ENCODE data around the gene CEBPE.
A peak's percentile ranks its signal among the peaks of the same experiment; 100 is the strongest.

Gene CEBPE

DNA sequence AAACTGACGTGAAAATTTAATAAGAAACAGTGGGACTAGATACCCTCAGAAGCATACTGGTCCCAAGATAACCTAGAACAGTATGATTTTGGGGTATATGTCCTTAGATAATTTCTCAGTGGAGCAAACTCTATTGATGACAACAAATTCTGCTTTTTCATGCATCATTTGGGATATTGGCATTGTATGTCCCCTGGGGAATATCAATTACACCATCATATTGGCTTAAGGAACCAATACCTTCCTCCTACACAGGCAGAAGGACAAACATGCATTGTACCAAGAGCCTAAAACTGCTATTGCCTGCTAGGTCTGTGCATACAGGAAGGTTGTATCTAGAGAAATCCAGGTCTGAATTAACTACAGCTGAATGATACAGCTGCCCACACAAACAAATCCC lies 44.1 kb downstream of the CEBPE start:
- no peak for DNase-seq

DNA sequence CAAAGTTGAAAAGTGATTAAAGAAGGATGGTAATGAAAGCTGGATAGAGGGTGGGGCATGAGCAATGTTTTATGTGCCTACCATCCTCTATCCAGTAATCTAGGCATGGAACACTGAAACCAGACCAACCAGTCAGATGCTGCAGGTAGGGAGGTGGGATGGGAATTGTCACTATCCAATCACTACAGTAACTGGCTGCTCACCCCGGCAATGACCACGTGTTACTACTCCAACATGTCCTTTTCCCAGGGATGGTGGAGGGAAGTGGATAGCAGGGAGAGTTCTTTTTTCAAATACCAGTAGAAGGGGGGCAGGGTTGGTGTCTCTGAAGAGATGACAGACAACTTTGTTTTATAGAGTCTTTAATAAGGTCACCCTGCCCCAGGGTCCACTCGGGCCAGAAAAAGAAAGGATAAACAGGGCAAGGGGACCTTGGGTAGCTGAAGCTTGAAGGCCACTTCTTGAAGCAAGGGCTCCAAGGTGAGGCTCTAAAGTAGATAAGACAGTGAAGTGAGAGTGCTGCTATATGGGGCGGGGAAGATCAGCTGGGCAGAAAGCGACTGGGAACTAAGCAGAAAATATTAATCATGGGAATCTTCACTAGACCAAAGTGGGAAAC lies 47.0 kb downstream of the CEBPE start:
- no peak for DNase-seq

DNA sequence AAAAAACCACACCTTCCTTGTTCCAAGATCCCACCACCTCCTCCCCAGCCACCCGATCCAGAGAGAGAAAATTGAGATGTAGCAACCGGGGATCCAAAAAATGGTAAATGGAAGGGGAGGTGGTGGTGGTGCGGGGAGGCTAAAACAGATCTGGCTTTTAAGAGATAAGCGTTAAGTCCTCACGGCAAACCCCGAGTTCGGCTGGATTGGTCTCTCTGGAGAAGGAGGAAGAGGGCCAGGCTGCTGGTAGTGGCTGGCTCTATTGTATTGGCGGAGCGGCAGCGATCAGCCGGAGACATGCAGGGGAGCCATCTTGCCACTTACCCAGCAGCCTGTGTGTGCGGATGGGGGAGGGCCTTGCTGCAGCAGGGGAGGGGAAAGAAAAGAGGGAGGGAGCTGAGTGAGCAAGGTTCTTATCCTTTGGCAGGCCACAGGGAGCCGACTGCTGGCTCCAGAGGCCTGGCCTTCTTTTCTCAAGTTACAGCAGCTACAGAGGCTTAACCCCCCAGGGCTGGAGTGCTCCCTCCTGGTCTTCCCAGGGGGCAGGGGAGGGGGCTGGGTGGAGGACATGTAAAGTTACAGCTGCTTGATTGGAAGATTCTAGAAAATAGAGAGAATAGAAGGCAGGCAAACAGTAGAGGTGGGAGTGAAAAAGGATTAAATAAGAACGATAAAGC lies 47.7 kb downstream of the CEBPE start:
- DNase-seq, result peak; percentile 71 to 72

DNA sequence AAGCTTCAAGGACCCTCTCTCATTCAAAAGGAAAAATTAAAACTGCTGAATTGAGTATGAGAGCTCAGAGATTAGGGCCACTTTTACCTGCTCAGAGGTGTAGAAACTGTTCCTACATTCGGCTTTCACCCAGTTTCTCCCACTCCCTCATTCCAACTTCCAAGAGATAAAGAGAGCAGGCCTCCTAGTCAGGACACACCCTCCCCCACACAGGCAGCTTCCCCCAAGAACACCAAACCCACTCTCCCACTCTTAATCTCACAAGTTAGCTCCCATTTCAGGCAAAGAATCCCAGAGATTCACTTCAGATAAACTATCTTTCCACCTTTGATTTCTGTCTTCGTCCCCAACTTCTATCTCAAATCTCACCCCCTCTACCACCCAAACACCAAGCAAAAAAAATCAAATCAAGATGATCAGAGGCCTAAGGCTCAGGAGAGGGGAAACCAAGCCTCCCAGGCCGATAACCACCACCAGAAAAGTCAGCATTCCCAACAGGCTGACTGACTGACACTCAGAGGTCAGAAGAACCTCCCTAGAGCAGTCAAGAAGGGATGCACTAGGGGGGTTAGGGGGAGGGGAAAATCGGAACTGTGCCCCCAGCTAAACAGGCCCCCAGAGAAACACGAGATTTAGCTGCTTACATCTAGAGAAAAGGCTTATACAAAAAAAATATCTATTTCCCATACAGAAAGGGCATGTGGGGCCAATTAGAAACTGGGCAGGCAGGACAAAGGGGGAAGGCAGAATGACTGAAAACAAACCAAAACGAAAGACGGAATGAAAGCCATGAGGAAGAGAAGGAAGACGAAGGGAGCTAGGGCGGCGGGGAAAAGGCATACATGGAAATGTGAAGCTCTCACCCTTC lies 48.6 kb downstream of the CEBPE start:
- DNase-seq, result peak in 1 of 2 donors; percentile 17

DNA sequence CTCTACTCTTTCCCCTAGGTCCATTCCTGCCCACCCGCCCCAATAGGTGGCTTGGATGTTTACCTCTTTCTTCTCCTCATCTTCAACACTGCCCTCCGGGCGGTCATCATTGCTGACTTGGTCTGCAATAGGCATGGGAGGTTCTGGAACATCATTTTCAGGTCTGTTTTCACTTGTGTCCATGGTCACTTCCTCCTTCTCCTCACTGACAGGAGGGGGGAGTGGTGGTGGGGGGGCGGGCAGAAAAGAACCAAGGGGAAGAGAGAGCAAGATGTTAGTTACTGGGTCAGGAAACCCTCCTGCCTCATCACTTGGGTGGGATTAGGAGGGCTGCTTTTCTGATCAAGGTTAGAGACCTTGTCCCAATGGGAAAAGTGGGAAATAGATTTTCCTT lies 49.6 kb downstream of the CEBPE start:
- DNase-seq, result no peak

DNA sequence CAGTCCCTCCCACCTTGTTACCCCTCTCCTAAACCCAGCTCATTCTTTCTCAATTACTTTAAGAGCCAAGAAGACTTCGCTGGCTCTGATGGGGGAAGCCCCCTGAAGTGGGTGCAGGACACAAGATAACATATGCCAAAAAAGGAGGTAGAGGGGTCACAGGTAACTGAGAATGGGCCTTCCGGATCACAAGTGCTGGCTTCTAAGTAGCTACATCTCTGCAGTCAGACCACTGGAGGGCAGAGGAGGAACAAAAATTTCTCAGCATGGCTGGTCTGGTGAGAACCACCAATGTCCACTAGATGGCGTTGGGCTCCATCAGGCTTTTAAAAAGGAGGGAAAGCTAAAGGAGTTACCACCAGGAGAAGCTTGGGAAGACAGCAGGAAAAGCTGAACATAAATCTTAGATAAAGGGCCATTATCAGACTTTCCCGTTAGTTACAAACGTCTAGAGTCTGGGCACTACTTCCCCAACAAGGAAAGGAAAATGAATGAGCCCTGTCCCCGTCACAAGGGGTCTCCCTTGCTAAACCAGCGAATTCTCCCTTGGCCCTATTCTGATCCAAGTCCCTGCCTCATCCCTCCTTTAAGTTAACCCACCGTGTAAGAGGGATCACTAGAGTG lies 50.2 kb downstream of the CEBPE start:
- DNase-seq, result peak; percentile 75 to 96

DNA sequence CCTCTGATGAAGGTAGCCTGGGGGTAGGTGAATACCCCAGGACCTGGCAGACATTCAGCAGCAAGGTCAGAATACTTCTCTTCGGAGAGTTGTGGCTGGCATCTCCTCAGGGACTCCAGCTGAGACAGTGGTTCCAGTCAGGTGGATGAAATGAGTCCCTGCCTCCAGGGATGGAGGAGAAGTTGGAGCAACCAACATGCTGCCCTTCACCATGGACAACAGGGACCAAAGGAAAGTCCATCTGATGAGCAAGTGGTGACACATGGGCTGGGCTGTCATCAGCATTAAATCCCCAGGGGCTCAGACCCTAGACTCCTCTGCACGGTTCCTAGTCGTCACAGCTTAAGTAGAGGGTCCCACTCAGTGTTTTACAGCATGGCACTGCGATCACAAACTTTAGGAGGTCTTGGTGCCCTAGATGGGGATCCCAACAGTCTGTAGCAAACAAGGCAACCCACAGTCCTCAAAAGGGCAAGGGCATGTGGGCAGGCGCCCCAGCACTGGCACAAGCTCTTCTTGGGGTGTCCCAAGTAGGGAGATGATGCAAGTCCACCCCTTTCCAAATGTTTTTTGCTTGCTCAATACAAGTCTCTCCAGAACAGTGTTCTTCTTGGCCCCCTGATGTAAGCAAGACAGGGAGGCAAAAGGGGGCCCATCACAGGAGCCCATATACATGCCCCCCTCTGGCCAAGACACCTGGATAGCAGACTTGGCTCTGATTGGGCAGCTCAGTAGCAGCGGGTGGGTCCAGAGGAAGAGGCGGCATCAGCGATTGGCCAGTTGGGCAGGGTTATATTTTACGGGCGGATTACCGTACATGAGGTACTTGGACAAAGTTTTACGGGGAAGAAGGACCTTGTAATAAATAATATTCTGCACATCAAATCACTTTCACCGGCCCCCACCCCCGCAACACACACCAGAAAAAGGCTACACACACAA lies 50.9 kb downstream of the CEBPE start:
- no peak for DNase-seq

Measured in inflammatory macrophage treated with lipopolysaccharide for 1 hour (primary cell).